Neutrophil (primary cell): ENCODE measurements around the gene AMBRA1.

Source experiments
- H3K27ac ChIP-seq: fragments of 200-600 bp; sonication (generic); 2 replicates; pipeline ENCODE4 v1.5.1; 2016; ENCODE audit warnings: mild to moderate bottlenecking, moderate library complexity
- H3K27me3 ChIP-seq: fragments of 200-600 bp; sonication (generic); 2 replicates; pipeline ENCODE4 v1.6.0; 2016; ENCODE audit warnings: mild to moderate bottlenecking
- H3K36me3 ChIP-seq: fragments of 200-600 bp; sonication (generic); 2 replicates; pipeline ENCODE4 v1.5.1; 2017
- H3K4me1 ChIP-seq, 2 experiments: fragments of 200-600 bp in 1 of 2; sonication (generic) in 1 of 2; 1 replicate in 1 of 2; 2 replicates in 1 of 2; pipeline versions ENCODE4 v1.5.1 to v1.6.1; 2013 to 2016; ENCODE audit warnings: low read depth in 1 of 2, low read length in 1 of 2, mild to moderate bottlenecking in 1 of 2, moderate library complexity in 1 of 2; ENCODE audit not compliant: control insufficient read depth in 1 of 2, insufficient read depth in 1 of 2
- H3K4me3 ChIP-seq, 2 experiments: fragments of 200-600 bp in 1 of 2; sonication (generic) in 1 of 2; 1 replicate in 1 of 2; 2 replicates in 1 of 2; pipeline ENCODE4 v1.5.1; 2013 to 2016; ENCODE audit warnings: low read depth in 1 of 2, low read length in 1 of 2, mild to moderate bottlenecking in 1 of 2, moderate library complexity in 1 of 2
- H3K9me3 ChIP-seq: fragments of 200-600 bp; sonication (generic); 2 replicates; pipeline ENCODE4 v1.5.1; 2016
- TF ChIP-seq, protein P1 (sequence below): fragments of 200-600 bp; sonication (generic); IDR thresholded peaks from 2 replicates; pipeline ENCODE4 v1.5.1; 2016; ENCODE audit warnings: antibody characterized with exemption

Gene AMBRA1

GRCh38 chr11:46600194-46600960, 6.6 kb upstream of the AMBRA1 start:
- Histone ChIP-seq H3K27me3 (no peaks in the 10 kb centered on the region), H3K27ac (no peak overlapping the region)

GRCh38 chr11:46599340-46600193, 5.7 kb upstream of the AMBRA1 start:
- peaks cover 9% of the 10 kb centered on the region for H3K36me3 ChIP-seq
- no peaks in the 10 kb centered on the region for H3K9me3 ChIP-seq
- H3K4me3 ChIP-seq = no peak overlapping the region
- TF ChIP-seq, protein P1, sequence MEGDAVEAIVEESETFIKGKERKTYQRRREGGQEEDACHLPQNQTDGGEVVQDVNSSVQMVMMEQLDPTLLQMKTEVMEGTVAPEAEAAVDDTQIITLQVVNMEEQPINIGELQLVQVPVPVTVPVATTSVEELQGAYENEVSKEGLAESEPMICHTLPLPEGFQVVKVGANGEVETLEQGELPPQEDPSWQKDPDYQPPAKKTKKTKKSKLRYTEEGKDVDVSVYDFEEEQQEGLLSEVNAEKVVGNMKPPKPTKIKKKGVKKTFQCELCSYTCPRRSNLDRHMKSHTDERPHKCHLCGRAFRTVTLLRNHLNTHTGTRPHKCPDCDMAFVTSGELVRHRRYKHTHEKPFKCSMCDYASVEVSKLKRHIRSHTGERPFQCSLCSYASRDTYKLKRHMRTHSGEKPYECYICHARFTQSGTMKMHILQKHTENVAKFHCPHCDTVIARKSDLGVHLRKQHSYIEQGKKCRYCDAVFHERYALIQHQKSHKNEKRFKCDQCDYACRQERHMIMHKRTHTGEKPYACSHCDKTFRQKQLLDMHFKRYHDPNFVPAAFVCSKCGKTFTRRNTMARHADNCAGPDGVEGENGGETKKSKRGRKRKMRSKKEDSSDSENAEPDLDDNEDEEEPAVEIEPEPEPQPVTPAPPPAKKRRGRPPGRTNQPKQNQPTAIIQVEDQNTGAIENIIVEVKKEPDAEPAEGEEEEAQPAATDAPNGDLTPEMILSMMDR = no peak
- no peak overlapping the region for H3K27ac ChIP-seq
- peaks cover 0 to 2% of the 10 kb centered on the region in 2 experiments for H3K4me1 ChIP-seq
- no peaks in the 10 kb centered on the region for H3K27me3 ChIP-seq

More at GRCh38 chr11:46600194-46600960, 6.6 kb upstream of the AMBRA1 start:
- Histone ChIP-seq H3K36me3 (peaks cover 9% of the 10 kb centered on the region), H3K4me3 (no peak overlapping the region), H3K9me3 (no peaks in the 10 kb centered on the region), H3K4me1 (no peaks in the 10 kb centered on the region)
- TF ChIP-seq, protein P1 = no peak

DNA sequence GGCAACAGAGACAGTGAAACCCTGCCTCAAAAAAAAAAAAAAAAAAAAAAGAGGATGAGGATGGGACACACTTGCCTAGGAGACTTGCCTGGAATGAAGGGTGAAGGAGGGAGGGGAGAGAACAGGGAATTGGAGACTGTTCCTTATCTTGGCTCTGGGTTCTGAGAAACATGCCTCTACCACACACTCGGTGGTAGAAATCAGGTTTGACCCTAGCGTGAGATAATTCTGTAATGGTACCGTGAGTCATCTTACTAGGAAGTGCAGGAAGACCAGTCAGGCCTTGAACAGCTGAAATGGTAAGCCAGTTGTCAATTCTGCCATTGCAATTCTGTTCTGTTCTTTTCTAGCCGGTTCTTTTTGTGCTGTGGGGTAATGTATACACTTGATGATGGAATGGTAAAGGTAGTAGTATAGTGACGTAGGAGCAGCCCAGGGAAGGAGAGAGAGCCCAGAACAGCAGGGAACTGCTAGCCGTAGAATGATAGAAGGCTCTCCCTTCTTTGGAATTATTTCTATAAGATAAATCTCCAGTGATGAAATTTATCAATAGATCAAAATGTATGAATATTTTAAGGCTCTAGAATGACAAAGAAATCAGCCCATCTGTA, 3.9 kb upstream of the AMBRA1 start:
- Histone ChIP-seq H3K27ac (no peak overlapping the region), H3K9me3 (no peaks in the 10 kb centered on the region), H3K27me3 (no peaks in the 10 kb centered on the region), H3K36me3 (no peaks in the 10 kb centered on the region), H3K4me3 (no peak overlapping the region), H3K4me1 (peaks cover 12 to 16% of the 10 kb centered on the region in 2 experiments)
- TF ChIP-seq, protein P1 = no peak

GRCh38 chr11:46597155-46597554, 3.3 kb upstream of the AMBRA1 start:
- H3K9me3 ChIP-seq = no peaks in the 10 kb centered on the region
- H3K27me3 ChIP-seq = no peaks in the 10 kb centered on the region
- H3K4me3 ChIP-seq = no peak overlapping the region
- peaks cover 13 to 20% of the 10 kb centered on the region in 2 experiments for H3K4me1 ChIP-seq
- TF ChIP-seq, protein P1 = no peak
- no peak overlapping the region for H3K27ac ChIP-seq
- no peaks in the 10 kb centered on the region for H3K36me3 ChIP-seq

DNA sequence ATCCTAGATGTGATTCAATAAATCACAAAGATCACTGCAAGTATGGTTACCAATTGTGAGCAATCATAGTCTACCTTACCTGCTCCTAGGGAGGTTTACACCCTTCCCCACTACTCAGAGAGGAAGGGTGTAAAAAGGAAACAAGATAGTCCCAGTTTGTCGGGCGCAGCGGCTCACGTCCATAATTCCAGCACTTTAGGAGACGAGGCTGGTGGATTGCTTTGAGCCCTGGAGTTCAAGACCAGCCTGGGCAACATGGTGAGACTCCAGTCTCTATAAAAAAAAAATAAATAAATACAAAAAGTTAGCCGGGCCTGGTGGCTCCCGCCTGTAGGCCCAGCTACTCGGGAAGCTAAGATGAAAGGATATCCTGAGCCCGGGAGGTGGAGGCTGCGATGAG, 962 bp upstream of the AMBRA1 start:
- H3K9me3 ChIP-seq = no peaks in the 10 kb centered on the region
- TF ChIP-seq, protein P1 = no peak
- H3K4me3 ChIP-seq = no peak overlapping the region
- H3K27me3 ChIP-seq = no peaks in the 10 kb centered on the region
- H3K4me1 ChIP-seq = peaks cover 13 to 20% of the 10 kb centered on the region in 2 experiments
- no peaks in the 10 kb centered on the region for H3K36me3 ChIP-seq
- H3K27ac ChIP-seq = no peak overlapping the region
